H9 (cell line): ENCODE measurements around the gene NECTIN4. TPM values are rescaled to one million over a fixed set of nuclear protein-coding genes. Genes with fewer than 3 reads are reported as not detected.

Source experiments
- DNase-seq: peaks from one replicate; pipeline ENCODE4 v3.0.0-alpha.2; 2017
- H2AFZ ChIP-seq: one replicate; pipeline ENCODE4 v1.6.1; 2013; ENCODE audit warnings: mild to moderate bottlenecking, low read length, control low read depth, moderate library complexity
- H2AK5ac ChIP-seq: 2 replicates; pipeline ENCODE4 v1.6.1; 2013; ENCODE audit warnings: low read length, control low read depth, mixed read lengths; ENCODE audit not compliant: insufficient read length
- H2BK120ac ChIP-seq: one replicate; pipeline ENCODE4 v1.6.1; 2013; ENCODE audit warnings: low read depth, mild to moderate bottlenecking, low read length, control low read depth, inconsistent platforms; ENCODE audit not compliant: poor library complexity, severe bottlenecking
- H2BK12ac ChIP-seq: 2 replicates; pipeline ENCODE4 v1.6.1; 2013; ENCODE audit warnings: low read length, control low read depth, mixed read lengths, low read depth; ENCODE audit not compliant: insufficient read length
- H2BK15ac ChIP-seq: 2 replicates; pipeline ENCODE4 v1.6.1; 2013; ENCODE audit warnings: low read depth, low read length, control low read depth
- H2BK20ac ChIP-seq: one replicate; pipeline ENCODE4 v1.6.1; 2013; ENCODE audit warnings: low read depth, mild to moderate bottlenecking, low read length, control low read depth, inconsistent platforms; ENCODE audit not compliant: poor library complexity, severe bottlenecking
- H2BK5ac ChIP-seq: 2 replicates; pipeline ENCODE4 v1.6.1; 2013; ENCODE audit warnings: low read length, control low read depth, mixed read lengths; ENCODE audit not compliant: insufficient read length
- H3K14ac ChIP-seq: 2 replicates; pipeline ENCODE4 v1.6.1; 2013; ENCODE audit warnings: low read length, control low read depth; ENCODE audit not compliant: insufficient read depth
- H3K18ac ChIP-seq: 2 replicates; pipeline ENCODE4 v1.6.1; 2013; ENCODE audit warnings: low read depth, mild to moderate bottlenecking, mixed read lengths, low read length, control low read depth; ENCODE audit not compliant: insufficient read length
- H3K23ac ChIP-seq: 2 replicates; pipeline ENCODE4 v1.6.1; 2013; ENCODE audit warnings: low read length, control low read depth, mixed read lengths, low read depth; ENCODE audit not compliant: insufficient read length
- H3K23me2 ChIP-seq: 2 replicates; pipeline ENCODE4 v1.6.1; 2013; ENCODE audit warnings: low read depth, mild to moderate bottlenecking, mixed read lengths, low read length, control low read depth; ENCODE audit not compliant: insufficient read length, poor library complexity, severe bottlenecking
- H3K27ac ChIP-seq: 2 replicates; pipeline ENCODE4 v1.5.1; 2013; ENCODE audit warnings: low read length, control low read depth, mixed read lengths, low read depth; ENCODE audit not compliant: insufficient read length
- H3K27me3 ChIP-seq: 2 replicates; pipeline ENCODE4 v1.6.1; 2013; ENCODE audit warnings: low read length, control low read depth, inconsistent platforms; ENCODE audit not compliant: insufficient read depth
- H3K4ac ChIP-seq: 2 replicates; pipeline ENCODE4 v1.6.1; 2013; ENCODE audit warnings: low read depth, mild to moderate bottlenecking, control low read depth, inconsistent platforms, low read length, moderate library complexity
- H3K4me1 ChIP-seq: 2 replicates; pipeline ENCODE4 v1.6.1; 2013; ENCODE audit warnings: low read length, control low read depth, inconsistent platforms; ENCODE audit not compliant: insufficient read depth
- H3K4me2 ChIP-seq: 2 replicates; pipeline ENCODE4 v1.6.1; 2013; ENCODE audit warnings: low read length, control low read depth, mixed read lengths; ENCODE audit not compliant: insufficient read length, insufficient read depth
- H3K56ac ChIP-seq: 2 replicates; pipeline ENCODE4 v1.6.1; 2013; ENCODE audit warnings: low read depth, mild to moderate bottlenecking, mixed read lengths, low read length, control low read depth; ENCODE audit not compliant: insufficient read length
- H3K79me1 ChIP-seq: 2 replicates; pipeline ENCODE4 v1.6.1; 2013; ENCODE audit warnings: low read depth, mild to moderate bottlenecking, moderate library complexity, low read length, control low read depth, inconsistent platforms; ENCODE audit not compliant: insufficient read depth, poor library complexity, severe bottlenecking
- H3K79me2 ChIP-seq: 2 replicates; pipeline ENCODE4 v1.6.1; 2013; ENCODE audit warnings: low read length, control low read depth, inconsistent platforms; ENCODE audit not compliant: insufficient read depth
- H3K9ac ChIP-seq: 2 replicates; pipeline ENCODE4 v1.6.1; 2013; ENCODE audit warnings: low read length, control low read depth, mixed read lengths; ENCODE audit not compliant: insufficient read length; ENCODE audit errors: extremely low read depth
- H3K9me3 ChIP-seq: one replicate; pipeline ENCODE4 v1.6.1; 2013; ENCODE audit warnings: low read depth, low read length, inconsistent platforms; ENCODE audit not compliant: control insufficient read depth
- H3T11ph ChIP-seq: one replicate; pipeline ENCODE4 v1.6.1; 2013; ENCODE audit warnings: mild to moderate bottlenecking, low read length, control low read depth, inconsistent platforms
- H4K20me1 ChIP-seq: one replicate; pipeline ENCODE4 v1.6.1; 2013; ENCODE audit not compliant: control insufficient read depth, insufficient read length, insufficient read depth
- H4K5ac ChIP-seq: 2 replicates; pipeline ENCODE4 v1.6.1; 2013; ENCODE audit warnings: low read depth, mild to moderate bottlenecking, mixed read lengths, low read length, control low read depth; ENCODE audit not compliant: insufficient read length
- H4K8ac ChIP-seq: replicated peaks from 2 replicates; pipeline ENCODE4 v1.6.1; 2013; ENCODE audit warnings: low read length, control low read depth, mixed read lengths, low read depth; ENCODE audit not compliant: insufficient read length
- H4K91ac ChIP-seq: 2 replicates; pipeline ENCODE4 v1.6.1; 2013; ENCODE audit warnings: low read depth, mild to moderate bottlenecking, moderate library complexity, mixed read lengths, low read length, control low read depth; ENCODE audit not compliant: insufficient read length
- H3K27ac Mint-ChIP-seq, 3 experiments: 2 replicates in 2 of 3; 3 replicates in 1 of 3; pipeline ENCODE4 v1.8.0; 2020 to 2021; ENCODE audit warnings: mixed read lengths in 3 of 3, mild to moderate bottlenecking in 1 of 3, moderate library complexity in 1 of 3
- H3K27me3 Mint-ChIP-seq: 2 replicates; pipeline ENCODE4 v1.8.0; 2021; ENCODE audit warnings: low read depth, mild to moderate bottlenecking, moderate library complexity, mixed read lengths
- H3K36me3 Mint-ChIP-seq, 3 experiments: 2 replicates in 2 of 3; 3 replicates in 1 of 3; pipeline ENCODE4 v1.8.0; 2020 to 2021; ENCODE audit warnings: low read depth in 3 of 3, mixed read lengths in 3 of 3; ENCODE audit not compliant: insufficient read depth in 1 of 3
- H3K4me1 Mint-ChIP-seq, 2 experiments: 2 replicates each; pipeline ENCODE4 v1.8.0; 2020; ENCODE audit warnings: mixed read lengths in 2 of 2
- H3K4me3 Mint-ChIP-seq, 2 experiments: 2 replicates in 1 of 2; 3 replicates in 1 of 2; pipeline ENCODE4 v1.8.0; 2020 to 2021; ENCODE audit warnings: mild to moderate bottlenecking in 2 of 2, mixed read lengths in 2 of 2, moderate library complexity in 1 of 2
- H3K9me3 Mint-ChIP-seq, 2 experiments: 2 replicates in 1 of 2; 3 replicates in 1 of 2; pipeline ENCODE4 v1.8.0; 2020; ENCODE audit warnings: mild to moderate bottlenecking in 2 of 2, mixed read lengths in 2 of 2, moderate library complexity in 1 of 2
- WGBS: extraction: QIAGEN DNeasy Blood & Tissue Kit; methylation state at CpG from one replicate; pipeline ENCODE4 v1.1.7; 2013; ENCODE audit warnings: missing lambda C conversion rate, low lambda C conversion rate, mixed read lengths; ENCODE audit not compliant: insufficient read length; ENCODE audit errors: extremely low coverage; 5-methylcytosine and 5-hydroxymethylcytosine counted together
- total RNA-seq: library from RNA; stranded (reverse); gene quantifications from 2 replicates; pipeline ENCODE4 v1.2.1, GENCODE V29; 2021
- TF ChIP-seq, protein P1 (sequence below): fragments of 200-600 bp; sonication (generic); conservative IDR thresholded peaks from 3 replicates; pipeline ENCODE4 v1.8.0; 2021; ENCODE audit warnings: antibody characterized with exemption, mild to moderate bottlenecking

NECTIN4 gene
- total RNA-seq, 1 experiment from 2014 or later = 0.33 TPM

DNA sequence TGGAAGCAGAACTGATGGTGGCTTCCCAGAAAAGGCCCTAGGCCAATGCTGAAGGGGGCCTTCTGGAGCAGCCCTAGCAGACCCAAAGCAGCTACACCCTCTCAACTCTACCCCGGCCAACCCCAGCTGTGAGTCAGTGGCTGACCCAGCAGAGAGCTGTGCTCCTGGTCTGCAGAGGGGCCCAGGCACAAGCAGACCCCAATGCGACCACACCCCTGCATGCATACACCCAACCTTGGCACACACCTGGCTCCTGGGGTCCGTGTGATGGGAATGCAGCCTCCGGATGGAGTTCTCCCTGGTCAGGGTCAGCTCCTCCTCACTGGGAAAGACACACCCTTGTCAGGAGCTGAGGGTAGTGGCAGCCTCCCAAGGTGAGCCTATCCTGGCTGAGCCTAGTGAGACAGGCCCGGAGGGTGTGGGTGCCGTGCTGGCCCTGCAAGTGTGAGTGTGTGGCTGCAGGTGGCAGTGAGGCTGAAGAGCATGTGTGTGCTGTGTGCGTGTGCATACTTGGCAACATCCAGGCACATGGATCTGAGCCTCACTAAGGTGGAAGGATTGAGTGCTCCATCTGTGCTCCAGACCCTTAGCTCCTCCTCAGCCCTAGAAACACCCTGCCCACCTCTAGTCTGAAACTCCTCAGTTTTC, 15.8 kb downstream of the NECTIN4 start:
- Histone ChIP-seq H3K18ac (no peak overlapping the region), H3K4me2 (no peak overlapping the region), H3K27ac (no peak overlapping the region), H3K9me3 (no peaks in the 10 kb centered on the region), H2AFZ (no peak overlapping the region), H3K56ac (no peak overlapping the region), H3K4ac (no peak overlapping the region), H2AK5ac (no peak overlapping the region), H4K91ac (no peak overlapping the region), H3K79me1 (no peaks in the 10 kb centered on the region), H2BK15ac (no peak overlapping the region), H3K14ac (no peak overlapping the region), H2BK120ac (no peak overlapping the region), H3T11ph (no peak overlapping the region), H2BK5ac (no peak overlapping the region), H4K8ac (no peak overlapping the region), H3K9ac (no peak overlapping the region), H2BK20ac (no peak overlapping the region), H3K23me2 (no peaks in the 10 kb centered on the region), H4K5ac (no peak overlapping the region), H4K20me1 (no peaks in the 10 kb centered on the region), H3K27me3 (no peaks in the 10 kb centered on the region), H2BK12ac (no peak overlapping the region), H3K23ac (no peak overlapping the region), H3K79me2 (no peaks in the 10 kb centered on the region), H3K4me1 (no peaks in the 10 kb centered on the region)
- DNase-seq = no peak
- TF ChIP-seq, protein P1, sequence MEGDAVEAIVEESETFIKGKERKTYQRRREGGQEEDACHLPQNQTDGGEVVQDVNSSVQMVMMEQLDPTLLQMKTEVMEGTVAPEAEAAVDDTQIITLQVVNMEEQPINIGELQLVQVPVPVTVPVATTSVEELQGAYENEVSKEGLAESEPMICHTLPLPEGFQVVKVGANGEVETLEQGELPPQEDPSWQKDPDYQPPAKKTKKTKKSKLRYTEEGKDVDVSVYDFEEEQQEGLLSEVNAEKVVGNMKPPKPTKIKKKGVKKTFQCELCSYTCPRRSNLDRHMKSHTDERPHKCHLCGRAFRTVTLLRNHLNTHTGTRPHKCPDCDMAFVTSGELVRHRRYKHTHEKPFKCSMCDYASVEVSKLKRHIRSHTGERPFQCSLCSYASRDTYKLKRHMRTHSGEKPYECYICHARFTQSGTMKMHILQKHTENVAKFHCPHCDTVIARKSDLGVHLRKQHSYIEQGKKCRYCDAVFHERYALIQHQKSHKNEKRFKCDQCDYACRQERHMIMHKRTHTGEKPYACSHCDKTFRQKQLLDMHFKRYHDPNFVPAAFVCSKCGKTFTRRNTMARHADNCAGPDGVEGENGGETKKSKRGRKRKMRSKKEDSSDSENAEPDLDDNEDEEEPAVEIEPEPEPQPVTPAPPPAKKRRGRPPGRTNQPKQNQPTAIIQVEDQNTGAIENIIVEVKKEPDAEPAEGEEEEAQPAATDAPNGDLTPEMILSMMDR = 0 out of 3 replicates have a peak, but pooled peaks have one; percentile 15
- peaks cover 12% of the 10 kb centered on the region in 2 experiments; a peak in 3 of 4 replicates for H3K4me1 Mint-ChIP-seq
- peaks cover 2% of the 10 kb centered on the region; the same call in 1 of the 2 replicates for H3K27me3 Mint-ChIP-seq
- no peaks in the 10 kb centered on the region; a peak in 1 of 5 replicates for H3K9me3 Mint-ChIP-seq
- WGBS = no CpG with 5 or more reads among the region's 7 CpGs
- H3K27ac Mint-ChIP-seq = peak overlapping the region in 1 of 3 experiments; percentile 69; a peak in 2 of 7 replicates
- no peak overlapping the region for H3K4me3 Mint-ChIP-seq
- H3K36me3 Mint-ChIP-seq = no peaks in the 10 kb centered on the region
